Kidney (tissue), 14 donors: Measurements from ENCODE around the gene ZBTB21. TPM values are rescaled to one million over a fixed set of nuclear protein-coding genes. Genes with fewer than 3 reads are reported as not detected.
A peak's percentile ranks its signal among the peaks of the same experiment; 100 is the strongest.

ENCODE experiments used
- DNase-seq, 5 donors: peaks; one replicate each; pipeline ENCODE4 v3.0.0-alpha.2; 2013 to 2020
- FAIRE-seq: peaks from 2 replicates; lab custom pipeline; 2012; peaks lifted over from hg19 to GRCh38; lab: Jason Lieb, UNC
- H3K27ac ChIP-seq, 2 donors: one replicate each; pipeline ENCODE4 v1.7.0; 2013; ENCODE audit warnings: low read depth in 2 of 2, low read length in 2 of 2, inconsistent platforms in 1 of 2
- H3K27me3 ChIP-seq: one replicate; pipeline ENCODE4 v1.7.1; 2013; ENCODE audit warnings: low read length, inconsistent platforms; ENCODE audit not compliant: control insufficient read depth, insufficient read depth
- H3K36me3 ChIP-seq, 3 donors: one replicate each; pipeline versions ENCODE4 v1.7.0 to v1.7.1; 2013; ENCODE audit warnings: low read length in 3 of 3, control low read depth in 1 of 3, inconsistent platforms in 1 of 3; ENCODE audit not compliant: insufficient read depth in 3 of 3, control insufficient read depth in 2 of 3
- H3K4me1 ChIP-seq, 3 donors: one replicate each; pipeline versions ENCODE4 v1.7.0 to v1.7.1; 2013; ENCODE audit warnings: low read length in 3 of 3, inconsistent platforms in 1 of 3, low read depth in 1 of 3; ENCODE audit not compliant: control insufficient read depth in 2 of 3, insufficient read depth in 2 of 3
- H3K4me3 ChIP-seq, 3 donors: one replicate each; pipeline versions ENCODE4 v1.7.0 to v1.8.1; 2013; ENCODE audit warnings: low read length in 3 of 3, control low read depth in 1 of 3, inconsistent platforms in 1 of 3
- H3K9ac ChIP-seq, 3 donors: one replicate each; pipeline versions ENCODE4 v1.7.0 to v1.7.1; 2013; ENCODE audit warnings: low read length in 3 of 3, control low read depth in 1 of 3, inconsistent platforms in 1 of 3
- H3K9me3 ChIP-seq, 3 donors: one replicate each; pipeline versions ENCODE4 v1.7.0 to v1.7.1; 2013; ENCODE audit warnings: low read length in 3 of 3, control low read depth in 1 of 3, inconsistent platforms in 1 of 3; ENCODE audit not compliant: control insufficient read depth in 2 of 3, insufficient read depth in 1 of 3
- intact Hi-C: fragments of 100-400 bp; cut with DNase I; formaldehyde crosslinking; loops from one replicate; pipeline ENCODE4 v1.11.1; 2022
- polyA plus RNA-seq: library from polyadenylated mRNA; stranded (reverse); fragments of 350-450 nt; fragmentation: Illumina TruSeq; extraction: RNeasy Lipid Tissue Mini Kit (QIAGEN cat#74804); gene quantifications from one replicate; pipeline ENCODE4 v1.2.3, GENCODE V29; 2014; ENCODE audit warnings: low read depth, low replicate concordance; ENCODE audit not compliant: insufficient read depth
- total RNA-seq: library from RNA; stranded (reverse); fragmentation: NEBNext Ultra II Directional; extraction: Animal tissue kit (Norgen Biotek cat#: 25700); gene quantifications from one replicate; pipeline ENCODE4 v1.2.1, GENCODE V29; 2021
- TF ChIP-seq, protein P1 (sequence below): IDR thresholded peaks from 3 replicates; pipeline ENCODE4 v1.5.1; 2012; ENCODE audit warnings: mild to moderate bottlenecking, moderate library complexity, borderline replicate concordance; ENCODE audit not compliant: insufficient read depth; ENCODE audit errors: extremely low read depth
- donor health status: control.
- donor health status: control.
- donor health status: control.
- donor health status: control.
- donor health status: control.
- donor health status: DM: yes; HTN: yes; CAD: no.
- donor health status: Normal renal cell carcinoma (clear cell type).

The ZBTB21 gene
- total and polyA plus RNA-seq, 2 donors from 2014 or later, result 2.3 to 16.0 TPM

DNA sequence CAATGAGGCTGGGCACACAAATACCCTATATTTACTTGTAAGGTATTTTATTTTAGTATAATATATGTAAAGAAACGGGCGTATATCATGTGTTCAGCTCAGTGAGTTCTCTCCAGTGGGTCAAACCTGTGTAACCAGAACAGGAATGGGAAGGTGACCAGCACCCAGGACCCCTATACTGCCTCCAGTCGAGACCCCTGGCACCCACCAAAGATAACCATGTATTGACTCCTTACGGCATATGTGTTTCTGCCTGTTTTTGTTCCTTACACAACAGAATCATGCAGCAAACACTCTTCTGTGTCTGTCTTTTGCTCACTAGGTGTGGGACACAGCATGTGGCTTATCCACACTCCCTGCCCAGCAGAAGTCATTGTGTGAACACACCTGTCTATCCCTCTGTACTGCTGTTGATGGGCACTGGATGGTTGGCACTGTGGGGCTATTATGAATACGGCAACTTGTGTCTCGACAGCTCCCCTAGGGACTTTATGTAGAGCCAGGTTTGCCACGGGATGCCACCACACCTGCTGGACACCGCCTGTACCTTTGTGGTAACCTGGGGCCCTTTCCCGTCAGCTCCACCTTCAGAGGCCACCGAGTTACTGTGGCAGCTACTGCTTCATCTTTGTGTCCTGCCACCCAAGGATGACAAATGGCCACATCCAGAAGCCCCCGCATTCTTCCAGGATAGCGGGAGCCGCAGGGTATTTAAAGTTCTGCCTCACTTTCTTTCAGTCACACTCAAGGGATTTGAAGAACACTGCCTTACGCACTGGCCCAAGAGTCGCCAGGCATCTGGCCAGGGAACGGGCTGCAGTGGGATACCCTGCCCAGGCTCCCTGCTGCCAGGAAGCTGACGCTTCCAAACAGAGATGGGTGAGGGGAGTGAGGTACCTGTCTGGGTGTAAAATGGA lies 32.9 kb downstream of the ZBTB21 start:
- FAIRE-seq (no peak), DNase-seq (peak in 1 of 5 donors; percentile 41)
- no peak overlapping the region for H3K27ac ChIP-seq

DNA sequence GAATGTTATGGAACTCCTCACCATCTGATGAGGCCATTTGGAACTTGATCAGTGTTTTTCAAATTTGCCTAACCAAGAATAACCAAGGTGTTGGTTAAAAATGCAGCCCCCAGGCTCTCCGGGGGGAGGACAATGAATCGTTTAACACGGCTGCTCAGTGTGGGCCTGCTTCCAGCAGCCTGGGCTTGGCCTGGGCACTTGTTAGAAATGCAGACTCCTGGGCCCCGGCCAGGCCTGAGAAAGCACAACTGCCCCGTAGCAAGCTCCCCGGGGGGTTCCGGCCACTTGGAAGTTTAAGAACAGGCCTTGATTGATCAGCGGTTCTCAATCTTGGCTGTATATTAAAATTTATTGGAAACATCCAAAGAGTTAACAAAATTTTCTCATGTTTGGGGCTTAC lies 33.5 kb downstream of the ZBTB21 start:
- intact Hi-C loops, result no loop called here
- peaks cover 0 to 5% (median 0%) of the 10 kb centered on the region in 3 donors for H3K9me3 ChIP-seq
- no peak overlapping the region for H3K9ac ChIP-seq
- TF ChIP-seq, protein P1, sequence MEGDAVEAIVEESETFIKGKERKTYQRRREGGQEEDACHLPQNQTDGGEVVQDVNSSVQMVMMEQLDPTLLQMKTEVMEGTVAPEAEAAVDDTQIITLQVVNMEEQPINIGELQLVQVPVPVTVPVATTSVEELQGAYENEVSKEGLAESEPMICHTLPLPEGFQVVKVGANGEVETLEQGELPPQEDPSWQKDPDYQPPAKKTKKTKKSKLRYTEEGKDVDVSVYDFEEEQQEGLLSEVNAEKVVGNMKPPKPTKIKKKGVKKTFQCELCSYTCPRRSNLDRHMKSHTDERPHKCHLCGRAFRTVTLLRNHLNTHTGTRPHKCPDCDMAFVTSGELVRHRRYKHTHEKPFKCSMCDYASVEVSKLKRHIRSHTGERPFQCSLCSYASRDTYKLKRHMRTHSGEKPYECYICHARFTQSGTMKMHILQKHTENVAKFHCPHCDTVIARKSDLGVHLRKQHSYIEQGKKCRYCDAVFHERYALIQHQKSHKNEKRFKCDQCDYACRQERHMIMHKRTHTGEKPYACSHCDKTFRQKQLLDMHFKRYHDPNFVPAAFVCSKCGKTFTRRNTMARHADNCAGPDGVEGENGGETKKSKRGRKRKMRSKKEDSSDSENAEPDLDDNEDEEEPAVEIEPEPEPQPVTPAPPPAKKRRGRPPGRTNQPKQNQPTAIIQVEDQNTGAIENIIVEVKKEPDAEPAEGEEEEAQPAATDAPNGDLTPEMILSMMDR, result no peak
- no peaks in the 10 kb centered on the region for H3K36me3 ChIP-seq
- FAIRE-seq, result no peak
- H3K27me3 ChIP-seq, result no peaks in the 10 kb centered on the region
- DNase-seq, result peak in 1 of 5 donors; percentile 45
- H3K4me1 ChIP-seq, result no peaks in the 10 kb centered on the region
- H3K27ac ChIP-seq, result no peak overlapping the region
- H3K4me3 ChIP-seq, result no peak overlapping the region

More for the DNA sequence above, 32.9 kb downstream of the ZBTB21 start:
- TF ChIP-seq, protein P1, result no peak
- Histone ChIP-seq H3K9me3 (peaks cover 0 to 5% (median 0%) of the 10 kb centered on the region in 3 donors), H3K9ac (no peak overlapping the region), H3K4me1 (no peaks in the 10 kb centered on the region), H3K36me3 (no peaks in the 10 kb centered on the region), H3K4me3 (no peak overlapping the region), H3K27me3 (no peaks in the 10 kb centered on the region)
- intact Hi-C loops, result no loop called here

DNA sequence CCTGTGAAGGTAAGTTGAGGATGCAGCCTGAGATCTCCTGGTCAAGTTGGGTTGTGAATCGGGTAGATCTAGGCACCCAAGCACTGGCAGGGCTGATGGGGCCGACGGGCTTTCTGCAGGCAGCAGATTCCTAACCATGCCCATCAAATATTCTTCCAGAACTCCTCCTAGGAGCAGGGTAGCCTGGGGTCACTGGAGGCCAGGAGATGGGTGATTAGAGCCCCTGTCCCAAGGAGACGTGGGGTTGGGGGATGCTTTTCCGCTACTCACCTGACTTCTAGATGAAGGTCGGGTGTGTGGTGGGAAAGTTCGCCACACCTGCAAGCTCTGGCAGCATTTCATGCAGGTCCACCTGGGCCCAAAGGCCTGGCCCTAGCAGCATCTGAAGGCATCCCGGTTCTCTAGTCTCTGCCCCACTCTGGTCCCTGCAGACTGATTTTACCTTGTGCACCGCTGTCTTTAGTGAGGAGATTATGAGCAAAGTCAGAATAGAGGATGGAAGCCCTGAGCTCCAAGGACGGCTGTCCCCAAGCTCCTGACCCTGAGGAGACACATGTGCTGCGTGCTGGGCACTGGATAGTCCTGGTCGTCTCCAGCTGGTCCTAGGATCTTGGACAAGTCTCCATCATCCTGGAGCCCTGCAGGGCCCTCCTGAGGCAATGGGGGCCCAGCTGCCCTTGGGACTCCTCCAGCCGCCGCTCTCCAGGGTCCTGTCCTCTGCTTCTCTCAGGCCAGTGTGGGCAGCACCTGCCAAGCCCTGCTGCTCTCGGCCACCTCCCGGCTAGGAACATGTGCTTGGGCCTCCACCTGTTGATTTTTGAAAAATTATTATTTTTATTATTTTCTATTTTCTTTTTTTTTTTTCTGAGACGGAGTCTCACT lies 34.5 kb downstream of the ZBTB21 start:
- FAIRE-seq, result no peak
- TF ChIP-seq, protein P1, result no peak

More for the DNA sequence above, 34.5 kb downstream of the ZBTB21 start:
- Histone ChIP-seq H3K27me3 (no peaks in the 10 kb centered on the region), H3K4me3 (no peak overlapping the region), H3K9me3 (peaks cover 0 to 5% (median 0%) of the 10 kb centered on the region in 3 donors), H3K9ac (no peak overlapping the region), H3K27ac (no peak overlapping the region), H3K4me1 (no peaks in the 10 kb centered on the region), H3K36me3 (no peaks in the 10 kb centered on the region)
- intact Hi-C loops, result no loop called here
- peak in 1 of 5 donors; percentile 66 for DNase-seq
